Breast epithelium (tissue), 4 donors: ENCODE measurements around the gene CD7. TPM values are rescaled to one million over a fixed set of nuclear protein-coding genes. Genes with fewer than 3 reads are reported as not detected.
A peak's percentile ranks its signal among the peaks of the same experiment; 100 is the strongest.

ENCODE experiments used
- DNase-seq, 2 donors: peaks; one replicate each; pipeline ENCODE4 v3.0.0-alpha.2; 2019; ENCODE audit warnings: low spot score in 2 of 2
- H3K27ac ChIP-seq, 2 donors: fragments of 200-600 bp; sonication (generic) in 1 of 2; one replicate each; pipeline ENCODE4 v1.5.1; 2016 to 2019; ENCODE audit warnings: mild to moderate bottlenecking in 1 of 2
- H3K27me3 ChIP-seq, 2 donors: fragments of 200-600 bp; sonication (generic) in 1 of 2; one replicate each; pipeline versions ENCODE4 v1.5.1 to v1.6.0; 2017 to 2019; ENCODE audit warnings: control low read depth in 1 of 2, mild to moderate bottlenecking in 1 of 2
- H3K36me3 ChIP-seq: fragments of 200-600 bp; one replicate; pipeline ENCODE4 v1.5.1; 2019
- H3K4me1 ChIP-seq, 2 donors: fragments of 200-600 bp; sonication (generic); one replicate each; pipeline ENCODE4 v1.5.1; 2016 to 2019; ENCODE audit warnings: control low read depth in 1 of 2
- H3K4me3 ChIP-seq, 3 donors: fragments of 200-600 bp; sonication (generic); 1 replicate in 2 of 3; 2 replicates in 1 of 3; pipeline ENCODE4 v1.5.1; 2016 to 2019; ENCODE audit warnings: mild to moderate bottlenecking in 3 of 3, moderate library complexity in 2 of 3
- H3K9me3 ChIP-seq, 2 donors: fragments of 200-600 bp; sonication (generic) in 1 of 2; one replicate each; pipeline ENCODE4 v1.5.1; 2016 to 2019; ENCODE audit warnings: control low read depth in 1 of 2
- POLR2A ChIP-seq: fragments of 450-650 bp; IDR thresholded peaks from one replicate; pipeline ENCODE4 v1.6.1; 2016; ENCODE audit warnings: antibody characterized with exemption, mild to moderate bottlenecking, moderate library complexity
- POLR2AphosphoS5 ChIP-seq, 3 donors: sonication (generic); formaldehyde crosslinking; IDR thresholded peaks; one replicate each; pipeline ENCODE4 v1.6.1; 2017; ENCODE audit warnings: antibody characterized with exemption in 3 of 3
- intact Hi-C: fragments of 100-400 bp; cut with DNase I; formaldehyde crosslinking; loops from one replicate; pipeline ENCODE4 v1.15.1; 2023; ENCODE audit warnings: low total_unique reads
- total RNA-seq, 3 donors: library from RNA; depleted of rRNA; stranded (reverse); fragments of >200 nt; gene quantifications; one replicate each; pipeline ENCODE4 v1.1.0, GENCODE V29; 2016
- TF ChIP-seq, protein P1 (sequence below), 3 donors: fragments of 450-650 bp; IDR thresholded peaks; one replicate each; pipeline ENCODE4 v1.5.1; 2016 to 2017; ENCODE audit warnings: antibody characterized with exemption in 3 of 3, mild to moderate bottlenecking in 3 of 3, moderate library complexity in 3 of 3

CD7 gene
- total RNA-seq, 3 donors from 2014 or later: 1.3 to 1.8 TPM; not detected in 1

DNA sequence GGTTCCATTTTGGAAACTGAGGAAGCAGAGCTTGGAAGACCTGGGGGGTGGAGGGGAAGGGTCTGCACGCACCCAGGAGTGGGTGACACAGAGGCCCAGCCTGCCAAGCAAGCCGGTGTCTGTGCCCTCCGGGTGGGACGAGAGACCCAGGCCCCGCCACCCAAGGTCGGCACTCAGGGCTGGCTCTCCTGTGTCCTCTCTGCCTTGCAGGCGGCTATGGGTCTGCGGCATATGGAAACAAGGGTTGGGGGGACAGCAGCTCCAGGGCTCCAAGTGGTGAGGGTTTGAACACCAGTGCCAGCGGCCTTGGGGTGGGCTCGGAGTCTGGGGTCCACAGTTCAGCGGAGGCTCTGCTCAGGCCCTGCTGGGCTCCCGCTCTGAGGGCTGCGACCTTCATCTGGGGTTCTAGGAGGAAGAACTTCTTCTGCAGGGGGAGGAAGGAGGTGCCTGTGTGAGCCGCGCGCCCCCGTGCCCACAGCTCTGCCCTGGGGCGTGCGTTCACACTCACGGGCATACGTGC lies 4.6 kb upstream of the CD7 start:
- H3K36me3 ChIP-seq: no peaks in the 10 kb centered on the region
- TF ChIP-seq POLR2AphosphoS5 (IDR thresholded peaks at IDR 0.05) (no peak), POLR2A (no peak)
- TF ChIP-seq, protein P1, sequence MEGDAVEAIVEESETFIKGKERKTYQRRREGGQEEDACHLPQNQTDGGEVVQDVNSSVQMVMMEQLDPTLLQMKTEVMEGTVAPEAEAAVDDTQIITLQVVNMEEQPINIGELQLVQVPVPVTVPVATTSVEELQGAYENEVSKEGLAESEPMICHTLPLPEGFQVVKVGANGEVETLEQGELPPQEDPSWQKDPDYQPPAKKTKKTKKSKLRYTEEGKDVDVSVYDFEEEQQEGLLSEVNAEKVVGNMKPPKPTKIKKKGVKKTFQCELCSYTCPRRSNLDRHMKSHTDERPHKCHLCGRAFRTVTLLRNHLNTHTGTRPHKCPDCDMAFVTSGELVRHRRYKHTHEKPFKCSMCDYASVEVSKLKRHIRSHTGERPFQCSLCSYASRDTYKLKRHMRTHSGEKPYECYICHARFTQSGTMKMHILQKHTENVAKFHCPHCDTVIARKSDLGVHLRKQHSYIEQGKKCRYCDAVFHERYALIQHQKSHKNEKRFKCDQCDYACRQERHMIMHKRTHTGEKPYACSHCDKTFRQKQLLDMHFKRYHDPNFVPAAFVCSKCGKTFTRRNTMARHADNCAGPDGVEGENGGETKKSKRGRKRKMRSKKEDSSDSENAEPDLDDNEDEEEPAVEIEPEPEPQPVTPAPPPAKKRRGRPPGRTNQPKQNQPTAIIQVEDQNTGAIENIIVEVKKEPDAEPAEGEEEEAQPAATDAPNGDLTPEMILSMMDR (IDR thresholded peaks at IDR 0.05): no peak
- no peak overlapping the region for H3K27ac ChIP-seq
- H3K4me1 ChIP-seq: no peaks in the 10 kb centered on the region
- no peak overlapping the region for H3K4me3 ChIP-seq
- intact Hi-C loops: loop anchor here (10.0 kb wide), 2 partner anchors 77 to 117 kb away; no protein-coding TSS in a partner anchor
- no peaks in the 10 kb centered on the region for H3K9me3 ChIP-seq
- DNase-seq: no peak
- H3K27me3 ChIP-seq: peaks cover 0 to 7% of the 10 kb centered on the region in 2 donors

GRCh38 chr17:82320956-82321927 lies 3.8 kb upstream of the CD7 start:
- no peaks in the 10 kb centered on the region for H3K4me1 ChIP-seq
- no peaks in the 10 kb centered on the region for H3K9me3 ChIP-seq
- H3K27ac ChIP-seq: no peak overlapping the region
- no peak for DNase-seq
- TF ChIP-seq, protein P1 (IDR thresholded peaks at IDR 0.05): peak; percentile 87 to 94 (median 94)
- TF ChIP-seq POLR2AphosphoS5 (IDR thresholded peaks at IDR 0.05) (peak in 1 of 3 donors; percentile 29), POLR2A (no peak)
- H3K4me3 ChIP-seq: peak overlapping the region in 2 of 3 donors; percentile 35 to 51
- no peaks in the 10 kb centered on the region for H3K36me3 ChIP-seq
- intact Hi-C loops: loop anchor here (10.0 kb wide), 2 partner anchors 76 to 116 kb away; no protein-coding TSS in a partner anchor
- peaks cover 0 to 13% of the 10 kb centered on the region in 2 donors for H3K27me3 ChIP-seq

- TF ChIP-seq, protein P1 (IDR thresholded peaks at IDR 0.05): no peak
- TF ChIP-seq POLR2AphosphoS5 (IDR thresholded peaks at IDR 0.05) (no peak), POLR2A (no peak)
- Histone ChIP-seq H3K9me3 (no peaks in the 10 kb centered on the region), H3K27ac (no peak overlapping the region), H3K4me3 (peak overlapping the region in 1 of 3 donors; percentile 35), H3K36me3 (no peaks in the 10 kb centered on the region), H3K27me3 (peaks cover 3 to 23% of the 10 kb centered on the region in 2 donors), H3K4me1 (no peaks in the 10 kb centered on the region)
- no peak for DNase-seq
- intact Hi-C loops: loop anchor here (10.0 kb wide), 2 partner anchors 75 to 115 kb away; no protein-coding TSS in a partner anchor
These were observed 2.9 kb upstream of the CD7 start for GRCh38 chr17:82320140-82320840.

GRCh38 chr17:82319619-82320062 lies 2.2 kb upstream of the CD7 start:
- no peak overlapping the region for H3K27ac ChIP-seq
- intact Hi-C loops: loop anchor here (10.0 kb wide), 2 partner anchors 75 to 115 kb away; no protein-coding TSS in a partner anchor
- no peaks in the 10 kb centered on the region for H3K36me3 ChIP-seq
- no peak for DNase-seq
- TF ChIP-seq POLR2AphosphoS5 (IDR thresholded peaks at IDR 0.05): no peak
- TF ChIP-seq, protein P1 (IDR thresholded peaks at IDR 0.05): no peak
- no peak for TF ChIP-seq POLR2A
- H3K4me3 ChIP-seq: no peak overlapping the region
- H3K4me1 ChIP-seq: no peaks in the 10 kb centered on the region
- H3K9me3 ChIP-seq: no peaks in the 10 kb centered on the region
- peaks cover 9 to 29% of the 10 kb centered on the region in 2 donors for H3K27me3 ChIP-seq
